Liver (tissue), 9 donors: ENCODE measurements around the gene FAM78B. TPM values are rescaled to one million over a fixed set of nuclear protein-coding genes. Genes with fewer than 3 reads are reported as not detected.

ENCODE experiments used
- DNase-seq: peaks from one replicate; pipeline ENCODE4 v3.0.0-alpha.2; 2017; ENCODE audit warnings: low spot score
- H3K27ac ChIP-seq, 2 donors: one replicate each; pipeline ENCODE4 v1.7.0; 2013; ENCODE audit warnings: inconsistent platforms in 2 of 2, low read length in 2 of 2, control low read depth in 1 of 2, low read depth in 1 of 2, mild to moderate bottlenecking in 1 of 2
- H3K27me3 ChIP-seq, 4 donors: one replicate each; pipeline versions ENCODE4 v1.6.1 to v1.7.0; 2013; ENCODE audit warnings: low read length in 3 of 4, inconsistent platforms in 1 of 4, mild to moderate bottlenecking in 1 of 4, moderate library complexity in 1 of 4; ENCODE audit not compliant: control insufficient read depth in 4 of 4, insufficient read depth in 4 of 4
- H3K36me3 ChIP-seq, 4 donors: one replicate each; pipeline versions ENCODE4 v1.6.1 to v1.7.0; 2013; ENCODE audit warnings: low read length in 3 of 4, mild to moderate bottlenecking in 3 of 4, low read depth in 1 of 4, moderate library complexity in 1 of 4; ENCODE audit not compliant: control insufficient read depth in 4 of 4, insufficient read depth in 3 of 4
- H3K4me1 ChIP-seq, 4 donors: one replicate each; pipeline versions ENCODE4 v1.6.1 to v1.7.0; 2013; ENCODE audit warnings: low read length in 3 of 4, mild to moderate bottlenecking in 3 of 4, moderate library complexity in 1 of 4; ENCODE audit not compliant: control insufficient read depth in 4 of 4, insufficient read depth in 4 of 4
- H3K4me3 ChIP-seq, 3 donors: one replicate each; pipeline versions ENCODE4 v1.6.1 to v1.7.0; 2013; ENCODE audit warnings: low read length in 3 of 3, control low read depth in 1 of 3, low read depth in 1 of 3, mild to moderate bottlenecking in 1 of 3
- H3K9ac ChIP-seq, 2 donors: one replicate each; pipeline ENCODE4 v1.7.0; 2013; ENCODE audit warnings: low read length in 2 of 2, mild to moderate bottlenecking in 2 of 2, moderate library complexity in 2 of 2, control low read depth in 1 of 2, low read depth in 1 of 2
- H3K9me3 ChIP-seq, 4 donors: one replicate each; pipeline versions ENCODE4 v1.6.1 to v1.7.0; 2013; ENCODE audit warnings: low read length in 3 of 4; ENCODE audit not compliant: control insufficient read depth in 4 of 4
- ATF3 ChIP-seq: IDR thresholded peaks from 2 replicates; pipeline ENCODE4 v1.6.1; 2016; ENCODE audit warnings: antibody characterized with exemption
- CTCF ChIP-seq: fragments of 150-350 bp; IDR thresholded peaks from 2 replicates; pipeline ENCODE4 v1.5.1; 2017; ENCODE audit warnings: improper control_type of control experiment, low read depth, low read length; ENCODE audit not compliant: missing input control
- EGR1 ChIP-seq, 2 donors: IDR thresholded peaks; 2 replicates each; pipeline ENCODE4 v1.6.1; 2016 to 2018; ENCODE audit warnings: antibody characterized with exemption in 2 of 2, low read depth in 2 of 2
- FOXA1 ChIP-seq: IDR thresholded peaks from 2 replicates; pipeline ENCODE4 v1.6.1; 2016; ENCODE audit warnings: antibody characterized with exemption
- FOXA2 ChIP-seq: IDR thresholded peaks from 2 replicates; pipeline ENCODE4 v1.6.1; 2016; ENCODE audit warnings: antibody characterized with exemption
- GABPA ChIP-seq, 2 donors: IDR thresholded peaks in 1 of 2; conservative IDR thresholded peaks in 1 of 2; 2 replicates each; pipeline ENCODE4 v1.6.1; 2016; ENCODE audit warnings: antibody characterized with exemption in 2 of 2, mild to moderate bottlenecking in 1 of 2, moderate library complexity in 1 of 2
- HNF4A ChIP-seq, 2 donors: conservative IDR thresholded peaks; 2 replicates each; pipeline ENCODE4 v1.6.1; 2016; ENCODE audit warnings: antibody characterized with exemption in 2 of 2, mild to moderate bottlenecking in 2 of 2
- HNF4G ChIP-seq: IDR thresholded peaks from 2 replicates; pipeline ENCODE4 v1.6.1; 2016; ENCODE audit warnings: antibody characterized with exemption
- JUND ChIP-seq, 2 donors: IDR thresholded peaks; 2 replicates each; pipeline ENCODE4 v1.6.1; 2016; ENCODE audit warnings: antibody characterized with exemption in 2 of 2
- MAX ChIP-seq: IDR thresholded peaks from 2 replicates; pipeline ENCODE4 v1.6.1; 2016; ENCODE audit warnings: antibody characterized with exemption
- NR2F2 ChIP-seq: IDR thresholded peaks from 2 replicates; pipeline ENCODE4 v1.6.1; 2016; ENCODE audit warnings: antibody characterized with exemption
- RAD21 ChIP-seq, 2 donors: IDR thresholded peaks; 2 replicates each; pipeline ENCODE4 v1.6.1; 2016; ENCODE audit warnings: antibody characterized with exemption in 2 of 2, mild to moderate bottlenecking in 2 of 2
- REST ChIP-seq: IDR thresholded peaks from 2 replicates; pipeline ENCODE4 v1.6.1; 2016; ENCODE audit warnings: antibody characterized with exemption, mild to moderate bottlenecking
- RXRA ChIP-seq, 2 donors: IDR thresholded peaks; 2 replicates each; pipeline ENCODE4 v1.6.1; 2017 to 2018; ENCODE audit warnings: antibody characterized with exemption in 2 of 2, mild to moderate bottlenecking in 1 of 2
- SP1 ChIP-seq: IDR thresholded peaks from 2 replicates; pipeline ENCODE4 v1.6.1; 2018; ENCODE audit warnings: antibody characterized with exemption, mild to moderate bottlenecking
- TAF1 ChIP-seq: conservative IDR thresholded peaks from 2 replicates; pipeline ENCODE4 v1.6.1; 2016; ENCODE audit warnings: antibody characterized with exemption, mild to moderate bottlenecking
- YY1 ChIP-seq: IDR thresholded peaks from 2 replicates; pipeline ENCODE4 v1.6.1; 2016; ENCODE audit warnings: antibody characterized with exemption, mild to moderate bottlenecking
- ZBTB33 ChIP-seq: IDR thresholded peaks from 2 replicates; pipeline ENCODE4 v1.6.1; 2016; ENCODE audit warnings: antibody characterized with exemption
- WGBS: extraction: QIAGEN DNeasy Blood & Tissue Kit; methylation state at CpG from one replicate; pipeline ENCODE4 v1.1.7; 2013; 5-methylcytosine and 5-hydroxymethylcytosine counted together
- polyA plus RNA-seq, 2 donors: library from polyadenylated mRNA; stranded (reverse) in 1 of 2; unstranded in 1 of 2; fragments of 200-250 nt in 1 of 2; fragments of >200 nt in 1 of 2; fragmentation: Nextera tagmentation in 1 of 2; extraction: Ambion mirVana in 1 of 2; gene quantifications; one replicate each; pipeline versions ENCODE4 v1.2.1 to v1.2.3, GENCODE V29; 2013 to 2015
- total RNA-seq, 2 donors: library from RNA; depleted of rRNA; stranded (reverse); fragments of >200 nt; gene quantifications; one replicate each; pipeline ENCODE4 v1.2.3, GENCODE V29; 2014
- donor health status: healthy.
- donor health status: healthy.
- donor health status: healthy.
- donor health status: healthy.
- donor health status: healthy.

FAM78B gene
- total and polyA plus RNA-seq, 4 donors: 0.14 to 0.92 (median 0.49) TPM

GRCh38 chr1:166119471-166119965 is 47.3 kb downstream of the FAM78B start:
- no peak for TF ChIP-seq CTCF
- no peaks in the 10 kb centered on the region for H3K9me3 ChIP-seq
- no peak overlapping the region for H3K27ac ChIP-seq
- H3K4me3 ChIP-seq: no peak overlapping the region
- no peak for DNase-seq
- no peaks in the 10 kb centered on the region for H3K36me3 ChIP-seq
- no peaks in the 10 kb centered on the region for H3K27me3 ChIP-seq
- 71% methylated on average over 11 of the region's 11 CpGs for WGBS
- no peak overlapping the region for H3K9ac ChIP-seq
- no peaks in the 10 kb centered on the region for H3K4me1 ChIP-seq

- TF ChIP-seq FOXA2: no peak
- TF ChIP-seq RAD21 (IDR thresholded peaks at IDR 0.05): no peak
- TF ChIP-seq REST: no peak
- no peak for TF ChIP-seq TAF1
- TF ChIP-seq CTCF: no peak
- TF ChIP-seq HNF4G: no peak
- no peak for TF ChIP-seq HNF4A (conservative IDR thresholded peaks at IDR 0.05)
- TF ChIP-seq YY1: no peak
- TF ChIP-seq SP1: no peak
- no peak for TF ChIP-seq RXRA (IDR thresholded peaks at IDR 0.05)
- TF ChIP-seq ZBTB33: no peak
- TF ChIP-seq GABPA (IDR thresholded peaks at IDR 0.05 in 1 of 2, conservative IDR thresholded peaks at IDR 0.05 in 1 of 2): no peak
- no peak for TF ChIP-seq NR2F2
- no peak for TF ChIP-seq MAX
- TF ChIP-seq FOXA1: no peak
- TF ChIP-seq ATF3: no peak
- no peak for TF ChIP-seq EGR1 (IDR thresholded peaks at IDR 0.05; ENCODE audit: low read depth in 2 of 2)
- no peak for TF ChIP-seq JUND (IDR thresholded peaks at IDR 0.05)
- DNase-seq: no peak
- H3K27me3 ChIP-seq: no peaks in the 10 kb centered on the region
- no peaks in the 10 kb centered on the region for H3K36me3 ChIP-seq
- 90% methylated on average over 5 of the region's 5 CpGs for WGBS
- H3K4me1 ChIP-seq: no peaks in the 10 kb centered on the region
- H3K27ac ChIP-seq: no peak overlapping the region
- H3K9ac ChIP-seq: no peak overlapping the region
- H3K4me3 ChIP-seq: no peak overlapping the region
- H3K9me3 ChIP-seq: no peaks in the 10 kb centered on the region
Observed at GRCh38 chr1:166117776-166118175, 49.0 kb downstream of the FAM78B start.
